ENCODE data around the gene HOXB8. TPM values are rescaled to one million over a fixed set of nuclear protein-coding genes. Genes with fewer than 3 reads are reported as not detected.

The HOXB8 gene
- polyA plus RNA-seq, 1 donor from 2014 or later: not detected

- no peak overlapping the region for H3K9ac ChIP-seq (ENCODE audit: low read length)
- H3K36me3 ChIP-seq (ENCODE audit: insufficient read depth, low read length): no peaks in the 10 kb centered on the region
- no peak overlapping the region for H3K4me2 ChIP-seq (ENCODE audit: low read length)
- H2AFZ ChIP-seq (ENCODE audit: low read depth, low read length): no peak overlapping the region
- no peak overlapping the region for H3K4me3 ChIP-seq (ENCODE audit: low read length)
- no peak for TF ChIP-seq CTCF (IDR thresholded peaks at IDR 0.05; ENCODE audit: poor library complexity, severe bottlenecking)
- no peaks in the 10 kb centered on the region for H3K79me2 ChIP-seq (replicated peaks; ENCODE audit: insufficient read depth, low read length)
- H3K27ac ChIP-seq (ENCODE audit: low read length): no peak overlapping the region
- peaks cover 12% of the 10 kb centered on the region for H3K9me3 ChIP-seq (ENCODE audit: low read length)
- H3K27me3 ChIP-seq (ENCODE audit: insufficient read depth, low read depth, low read length): peaks cover 99% of the 10 kb centered on the region
- H3F3A ChIP-seq (ENCODE audit: insufficient read depth, low read length, poor library complexity, severe bottlenecking): no peaks in the 10 kb centered on the region
- H4K20me1 ChIP-seq (ENCODE audit: insufficient read depth): no peaks in the 10 kb centered on the region
- H3K9me2 ChIP-seq (ENCODE audit: insufficient read depth, low read length): no peaks in the 10 kb centered on the region
Measured at GRCh38 chr17:48609033-48609432, 6.1 kb downstream of the HOXB8 start.

- H3K4me3 ChIP-seq (ENCODE audit: low read length): no peak overlapping the region
- no peak overlapping the region for H3K9ac ChIP-seq (ENCODE audit: low read length)
- H3K4me2 ChIP-seq (ENCODE audit: low read length): no peak overlapping the region
- TF ChIP-seq POLR2AphosphoS5 (IDR thresholded peaks at IDR 0.05): no peak
- no peak for TF ChIP-seq CTCF (IDR thresholded peaks at IDR 0.05; ENCODE audit: poor library complexity, severe bottlenecking)
- TF ChIP-seq MXI1 (conservative IDR thresholded peaks at IDR 0.05; ENCODE audit: poor library complexity, severe bottlenecking): no peak
- TF ChIP-seq RAD21 (conservative IDR thresholded peaks at IDR 0.05): no peak
- TF ChIP-seq TAF1 (IDR thresholded peaks at IDR 0.05; ENCODE audit: low read depth): no peak
- TF ChIP-seq EP300 (conservative IDR thresholded peaks at IDR 0.05; ENCODE audit: poor library complexity, severe bottlenecking): no peak
- no peak for TF ChIP-seq EZH2 (IDR thresholded peaks at IDR 0.05; ENCODE audit: borderline replicate concordance, insufficient read depth, low read length, poor library complexity, severe bottlenecking)
- TF ChIP-seq REST (IDR thresholded peaks at IDR 0.05; ENCODE audit: borderline replicate concordance): no peak
- H3F3A ChIP-seq (ENCODE audit: insufficient read depth, low read length, poor library complexity, severe bottlenecking): no peaks in the 10 kb centered on the region
- no peaks in the 10 kb centered on the region for H3K9me2 ChIP-seq (ENCODE audit: insufficient read depth, low read length)
- H4K20me1 ChIP-seq (ENCODE audit: insufficient read depth): no peaks in the 10 kb centered on the region
- H3K27ac ChIP-seq (ENCODE audit: low read length): no peak overlapping the region
- H3K9me3 ChIP-seq (ENCODE audit: low read length): peaks cover 18% of the 10 kb centered on the region
- H3K36me3 ChIP-seq (ENCODE audit: insufficient read depth, low read length): no peaks in the 10 kb centered on the region
- peaks cover 99% of the 10 kb centered on the region for H3K27me3 ChIP-seq (ENCODE audit: insufficient read depth, low read depth, low read length)
- H2AFZ ChIP-seq (ENCODE audit: low read depth, low read length): no peak overlapping the region
- no peaks in the 10 kb centered on the region for H3K79me2 ChIP-seq (replicated peaks; ENCODE audit: insufficient read depth, low read length)
Measured at GRCh38 chr17:48608494-48608834, 6.6 kb downstream of the HOXB8 start.

Measured in neural cell (in vitro differentiated cells).